Astrocyte of the cerebellum (primary cell): ENCODE measurements around the gene PAQR5.
"Not testable (repeated sequence)": the region's sequence is repeated elsewhere in the genome, so short reads cannot be mapped to it uniquely, and the experiment has no call there.

Source experiments
- DNase-seq: peaks from one replicate; pipeline ENCODE4 v3.0.0-alpha.2; 2011; ENCODE audit warnings: low read depth
- H3K4me3 ChIP-seq: 2 replicates; pipeline ENCODE4 v1.5.1; 2011; ENCODE audit warnings: mild to moderate bottlenecking, low read depth, low read length, moderate library complexity
- in situ Hi-C: cut with HindIII; loops from 2 replicates; pipeline ENCODE4 v1.10.0; 2017; ENCODE audit warnings: low sequenced_read_pairs
- TF ChIP-seq, protein P1 (sequence below): IDR thresholded peaks from 2 replicates; pipeline ENCODE4 v1.5.1; 2012; ENCODE audit warnings: low read length, low read depth, moderate library complexity, mild to moderate bottlenecking; ENCODE audit errors: missing control alignments

The PAQR5 gene

DNA sequence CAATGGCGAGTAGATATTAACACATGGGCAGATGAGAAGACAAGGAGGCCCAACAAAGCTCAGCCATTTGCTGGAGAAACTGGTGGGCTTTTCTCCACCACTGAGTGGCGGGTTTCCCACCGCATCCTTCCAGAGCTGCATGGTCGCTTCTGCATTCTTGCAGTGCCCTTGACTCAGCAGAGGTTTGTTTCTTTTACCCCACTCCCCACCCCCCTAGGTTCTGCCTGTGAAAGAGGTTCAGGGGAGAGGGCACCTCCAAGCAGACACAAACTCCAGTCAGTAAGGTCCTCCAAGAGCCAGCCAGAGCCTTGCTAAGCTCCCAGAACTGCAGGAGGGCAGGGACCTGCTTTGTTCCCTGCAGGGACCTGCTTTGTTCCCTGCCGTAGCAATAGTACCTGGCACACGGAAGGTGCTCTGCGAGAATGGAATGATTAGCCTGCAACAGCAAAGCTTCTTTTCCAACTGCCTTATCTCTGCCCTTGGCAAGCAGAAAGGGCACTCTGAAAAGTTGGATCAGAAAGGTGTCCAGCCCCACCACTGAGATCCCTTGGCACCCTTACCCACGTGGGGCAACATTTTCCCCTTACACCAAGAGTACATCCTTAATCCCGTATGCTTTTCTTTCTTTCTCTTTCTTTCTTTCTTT, 1.4 kb downstream of the PAQR5 start:
- TF ChIP-seq, protein P1, sequence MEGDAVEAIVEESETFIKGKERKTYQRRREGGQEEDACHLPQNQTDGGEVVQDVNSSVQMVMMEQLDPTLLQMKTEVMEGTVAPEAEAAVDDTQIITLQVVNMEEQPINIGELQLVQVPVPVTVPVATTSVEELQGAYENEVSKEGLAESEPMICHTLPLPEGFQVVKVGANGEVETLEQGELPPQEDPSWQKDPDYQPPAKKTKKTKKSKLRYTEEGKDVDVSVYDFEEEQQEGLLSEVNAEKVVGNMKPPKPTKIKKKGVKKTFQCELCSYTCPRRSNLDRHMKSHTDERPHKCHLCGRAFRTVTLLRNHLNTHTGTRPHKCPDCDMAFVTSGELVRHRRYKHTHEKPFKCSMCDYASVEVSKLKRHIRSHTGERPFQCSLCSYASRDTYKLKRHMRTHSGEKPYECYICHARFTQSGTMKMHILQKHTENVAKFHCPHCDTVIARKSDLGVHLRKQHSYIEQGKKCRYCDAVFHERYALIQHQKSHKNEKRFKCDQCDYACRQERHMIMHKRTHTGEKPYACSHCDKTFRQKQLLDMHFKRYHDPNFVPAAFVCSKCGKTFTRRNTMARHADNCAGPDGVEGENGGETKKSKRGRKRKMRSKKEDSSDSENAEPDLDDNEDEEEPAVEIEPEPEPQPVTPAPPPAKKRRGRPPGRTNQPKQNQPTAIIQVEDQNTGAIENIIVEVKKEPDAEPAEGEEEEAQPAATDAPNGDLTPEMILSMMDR, result no peak
- in situ Hi-C loops, result no loop called here
- no peak overlapping the region for H3K4me3 ChIP-seq
- DNase-seq, result no peak

DNA sequence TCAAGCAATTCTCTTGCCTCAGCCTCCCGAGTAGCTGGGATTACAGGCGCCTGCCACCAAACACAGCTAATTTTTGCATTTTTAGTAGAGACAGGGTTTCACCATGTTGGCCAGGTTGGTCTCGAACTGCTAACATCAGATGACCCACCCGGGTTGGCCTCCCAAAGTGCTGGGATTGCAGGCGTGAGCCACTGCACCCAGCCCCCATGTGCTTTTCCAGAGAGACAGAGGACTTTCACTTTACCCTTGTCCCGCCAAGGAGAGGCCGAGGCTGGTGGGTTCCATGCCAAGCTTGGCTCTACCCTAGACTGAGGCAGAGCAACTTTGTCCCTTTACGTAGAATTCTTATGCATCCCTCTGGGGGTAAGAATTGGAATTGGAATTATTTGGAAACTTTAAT, 2.4 kb downstream of the PAQR5 start:
- H3K4me3 ChIP-seq, in situ Hi-C loops, DNase-seq: not testable (repeated sequence)

DNA sequence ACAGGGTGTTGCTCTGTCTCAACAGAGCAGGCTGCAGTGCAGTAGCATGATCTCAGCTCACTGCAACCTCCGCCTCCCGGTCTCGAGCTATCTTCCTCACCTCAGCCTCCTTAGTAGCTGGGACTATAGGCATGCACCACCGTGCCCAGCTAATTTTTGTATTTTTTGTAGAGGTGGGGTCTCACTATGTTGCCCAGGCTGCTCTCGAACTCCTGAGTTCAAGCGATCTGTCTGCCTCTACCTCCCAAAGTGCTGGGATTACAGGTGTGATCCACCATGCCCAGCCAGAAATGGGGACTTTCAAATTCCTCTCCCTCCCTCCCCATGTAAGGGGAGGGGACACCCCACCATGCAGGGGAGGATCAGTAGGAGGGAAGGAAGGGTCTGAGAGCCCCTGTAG, 3.4 kb downstream of the PAQR5 start:
- H3K4me3 ChIP-seq, DNase-seq, in situ Hi-C loops: not testable (repeated sequence)

DNA sequence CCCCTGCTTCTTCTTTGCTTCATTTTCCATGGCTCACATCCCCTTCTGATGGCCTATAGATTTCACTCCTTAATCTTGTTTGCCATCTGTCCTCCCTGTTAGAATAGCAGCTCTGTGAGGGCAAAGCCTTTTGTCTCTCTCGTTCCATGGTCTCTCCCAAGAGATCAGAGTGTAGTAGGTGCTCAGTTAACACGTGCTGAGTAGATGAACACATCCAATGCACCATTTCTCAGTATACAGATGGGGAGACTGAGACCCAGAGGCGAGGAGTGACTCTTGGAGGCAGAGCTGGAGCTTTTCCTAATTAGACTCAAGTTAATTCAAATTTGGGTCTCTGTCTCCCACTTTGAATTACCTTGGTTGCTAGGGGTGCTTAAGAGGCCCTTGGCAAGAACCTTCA, 4.2 kb downstream of the PAQR5 start:
- no peak overlapping the region for H3K4me3 ChIP-seq
- DNase-seq, result no peak
- TF ChIP-seq, protein P1, result no peak
- in situ Hi-C loops, result no loop called here

DNA sequence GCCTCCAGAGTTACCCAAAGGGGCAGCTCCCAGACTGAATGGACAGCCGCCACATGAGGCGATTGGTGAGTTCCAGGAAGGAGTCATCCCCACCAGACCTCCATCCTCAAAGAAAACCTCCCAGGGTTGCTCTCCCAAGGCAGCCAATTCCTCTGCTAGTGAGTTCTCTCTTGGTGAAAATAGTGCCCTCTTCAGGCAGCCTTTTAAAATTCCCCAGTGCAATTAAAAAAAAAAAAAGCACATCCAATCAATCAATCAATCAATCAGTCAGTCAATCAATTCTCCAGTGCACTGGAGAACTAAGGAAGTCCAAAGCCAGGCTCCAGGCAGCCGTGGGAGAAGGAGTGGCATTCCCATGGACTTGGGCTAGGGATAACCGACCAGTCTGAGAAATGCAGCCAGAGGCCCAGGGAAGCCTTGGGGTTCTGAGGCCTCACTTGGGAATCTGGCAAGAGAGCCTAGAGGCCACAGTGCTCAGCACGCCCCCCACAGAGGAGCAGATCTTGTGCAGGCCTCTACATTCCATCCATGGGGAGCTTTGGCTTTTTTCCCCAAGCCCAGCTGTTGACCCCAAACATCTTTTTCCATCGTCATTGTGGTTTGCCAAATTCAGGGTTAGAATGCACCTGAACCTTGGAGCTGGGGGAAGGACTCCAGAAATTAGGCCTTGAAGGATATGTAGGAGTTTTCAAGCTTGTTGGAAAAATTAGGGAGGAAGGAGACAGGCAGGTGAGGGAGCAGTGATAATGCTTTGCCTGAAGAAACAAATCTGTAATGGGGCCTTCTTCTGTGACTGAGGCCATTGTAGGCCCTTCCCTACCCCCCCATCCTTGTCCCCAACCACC, 4.8 kb downstream of the PAQR5 start:
- TF ChIP-seq, protein P1, result no peak
- no peak overlapping the region for H3K4me3 ChIP-seq
- in situ Hi-C loops, result no loop called here
- no peak for DNase-seq

DNA sequence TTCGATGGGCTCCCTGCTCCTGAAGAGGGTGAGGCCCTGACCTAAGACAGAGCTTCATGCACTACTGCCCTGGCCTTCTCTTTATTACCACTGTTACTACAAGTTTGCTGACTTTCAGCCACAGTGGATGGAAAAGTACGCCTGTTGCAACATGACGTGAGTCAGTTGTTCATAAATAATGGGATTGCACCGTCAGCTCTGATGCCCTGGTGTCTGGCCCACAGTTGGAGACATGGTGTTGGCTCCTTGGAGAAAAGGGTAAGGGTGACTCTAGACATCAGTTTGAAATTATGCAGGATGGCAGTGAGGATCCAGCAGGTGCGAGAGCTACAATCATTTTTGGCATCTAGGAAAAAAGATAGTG, 5.5 kb downstream of the PAQR5 start:
- H3K4me3 ChIP-seq, result no peak overlapping the region
- TF ChIP-seq, protein P1, result no peak
- in situ Hi-C loops, result no loop called here
- DNase-seq, result no peak

DNA sequence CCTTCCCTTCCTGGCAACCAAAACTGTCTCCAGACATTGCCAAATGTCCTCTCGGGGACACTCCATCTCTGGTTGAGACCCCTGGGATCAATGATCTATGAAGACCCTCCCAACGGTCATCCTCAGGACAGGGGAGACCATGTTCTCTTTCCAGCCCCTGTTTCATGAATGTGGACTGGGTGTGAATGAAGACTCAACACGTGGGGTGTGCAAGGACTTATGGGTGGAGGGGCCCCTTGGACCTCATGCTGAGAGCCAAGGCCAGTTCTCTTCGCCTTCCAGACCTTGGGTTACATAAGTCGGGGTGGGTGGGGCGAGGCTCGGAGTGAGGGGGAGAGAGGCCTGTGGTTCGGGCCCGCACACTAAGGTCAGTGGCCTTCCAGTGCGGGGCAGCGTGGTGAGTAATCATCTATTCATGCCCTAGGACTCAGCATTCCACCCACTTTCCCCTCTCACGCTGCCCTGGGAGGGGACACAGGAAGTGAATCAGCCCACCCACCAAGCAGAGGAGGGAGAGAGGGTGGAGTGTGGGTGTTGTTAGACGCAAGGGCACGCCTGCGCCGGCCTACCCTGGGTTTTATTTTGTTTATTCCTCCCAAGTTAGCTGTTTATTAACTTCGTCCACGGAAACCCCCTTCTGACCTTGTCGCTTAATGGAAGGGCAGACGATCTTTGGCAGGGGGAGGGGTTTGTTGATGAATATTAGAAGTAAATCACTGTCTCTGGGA, 6.7 kb downstream of the PAQR5 start:
- H3K4me3 ChIP-seq, result no peak overlapping the region
- DNase-seq, result no peak
- TF ChIP-seq, protein P1, result no peak
- in situ Hi-C loops, result no loop called here
